Erythroblast (primary cell): Measurements from ENCODE around the gene ITPA.

ENCODE experiments used
- GATA1 ChIP-seq: IDR thresholded peaks from 2 replicates; pipeline ENCODE4 v1.6.1; 2011; ENCODE audit warnings: low read depth, mild to moderate bottlenecking, control low read depth, low read length, moderate library complexity
- POLR2A ChIP-seq: IDR thresholded peaks from 2 replicates; pipeline ENCODE4 v1.6.1; 2011; ENCODE audit warnings: mild to moderate bottlenecking, low read length

DNA sequence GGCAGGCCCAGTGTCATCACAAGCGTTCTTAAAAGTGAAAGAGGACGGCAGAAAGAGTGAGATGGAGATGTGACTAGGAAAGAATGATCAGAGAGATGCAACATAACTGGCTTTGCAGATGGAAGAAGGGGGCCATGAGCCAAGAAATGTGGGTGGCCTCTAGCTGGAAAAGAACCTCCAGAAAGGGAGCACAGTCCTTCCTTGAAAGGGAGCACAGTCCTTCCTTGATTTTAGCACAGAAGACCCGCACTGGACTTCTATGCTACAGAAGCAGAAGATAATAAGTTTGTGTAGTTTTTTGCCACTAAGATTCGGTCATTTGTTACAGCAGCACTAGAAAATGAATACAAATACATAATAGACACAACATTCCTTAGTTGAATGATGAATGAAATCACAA, 29.0 kb upstream of the ITPA start:
- TF ChIP-seq POLR2A (no peak), GATA1 (no peak)
